NCI-H446 treated with DMSO at 0.1 percent for 48 hours (cell line): Measurements from ENCODE around the gene FSCN2.
A peak's percentile ranks its signal among the peaks of the same experiment; 100 is the strongest.

Source experiments
- DNase-seq: peaks from one replicate; lab custom pipeline; 2025; lab: John Stamatoyannopoulos, UW

Gene FSCN2

GRCh38 chr17:81489998-81490992, 37.9 kb upstream of the FSCN2 start:
- DNase-seq = no peak

DNA sequence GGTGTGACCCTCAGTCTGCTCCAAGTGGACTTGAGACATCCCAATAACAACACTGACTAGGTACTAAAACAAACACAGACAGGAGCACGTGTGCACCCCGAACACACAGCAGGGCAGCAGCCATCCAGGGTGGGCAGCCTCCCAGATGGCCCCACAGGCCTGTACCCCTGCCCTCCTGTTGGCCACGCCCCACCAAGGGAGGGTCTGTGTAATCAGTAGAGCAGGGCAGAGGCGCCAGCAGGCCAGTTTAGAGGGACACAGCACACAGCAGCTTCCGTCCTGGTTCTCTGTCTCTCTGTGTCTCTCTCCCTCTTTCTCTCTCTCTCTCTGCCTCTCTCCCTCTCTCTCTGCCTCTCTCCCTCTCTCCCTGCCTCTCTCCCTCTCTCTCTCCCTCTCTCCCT, 37.0 kb upstream of the FSCN2 start:
- DNase-seq = no peak

DNA sequence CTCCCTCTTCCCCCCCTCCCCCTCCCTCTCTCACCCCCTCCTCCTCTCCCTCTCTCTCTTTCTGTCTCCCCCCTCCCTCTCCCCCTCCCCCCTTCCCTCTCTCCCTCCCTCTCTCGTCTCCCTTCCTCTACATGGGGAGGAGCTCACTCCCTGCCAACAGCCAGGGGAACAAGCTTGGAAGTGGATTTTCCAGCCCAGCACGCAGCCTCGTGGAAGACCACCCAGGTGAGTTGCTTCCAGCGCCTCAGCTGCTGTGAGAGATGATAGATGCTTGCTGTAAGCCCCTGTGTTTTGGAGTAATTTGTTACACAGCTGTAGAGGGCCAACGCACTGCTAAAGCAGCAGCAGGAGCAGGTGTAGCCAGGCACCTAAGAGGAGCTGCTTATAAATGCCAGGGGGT, 36.4 kb upstream of the FSCN2 start:
- DNase-seq = no peak

GRCh38 chr17:81492202-81492601, 36.0 kb upstream of the FSCN2 start:
- DNase-seq = no peak

DNA sequence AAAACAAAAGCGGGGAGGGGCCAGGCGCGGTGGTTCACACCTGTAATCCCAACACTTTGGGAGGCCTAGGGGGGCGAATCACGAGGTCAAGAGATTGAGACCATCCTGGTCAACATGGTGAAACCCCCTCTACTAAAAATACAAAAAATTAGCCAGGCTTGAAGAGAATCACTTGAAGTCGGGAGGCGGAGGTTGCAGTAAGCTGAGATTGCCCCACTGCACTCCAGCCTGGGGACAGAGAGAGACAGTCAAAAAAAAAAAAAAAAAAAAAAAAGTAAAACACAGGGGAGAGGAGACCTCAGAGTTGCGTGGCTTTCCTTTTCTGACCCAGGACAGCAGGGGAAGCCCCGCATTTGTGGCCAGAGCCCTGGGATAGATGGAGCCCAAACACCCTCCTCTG, 35.5 kb upstream of the FSCN2 start:
- DNase-seq = no peak

DNA sequence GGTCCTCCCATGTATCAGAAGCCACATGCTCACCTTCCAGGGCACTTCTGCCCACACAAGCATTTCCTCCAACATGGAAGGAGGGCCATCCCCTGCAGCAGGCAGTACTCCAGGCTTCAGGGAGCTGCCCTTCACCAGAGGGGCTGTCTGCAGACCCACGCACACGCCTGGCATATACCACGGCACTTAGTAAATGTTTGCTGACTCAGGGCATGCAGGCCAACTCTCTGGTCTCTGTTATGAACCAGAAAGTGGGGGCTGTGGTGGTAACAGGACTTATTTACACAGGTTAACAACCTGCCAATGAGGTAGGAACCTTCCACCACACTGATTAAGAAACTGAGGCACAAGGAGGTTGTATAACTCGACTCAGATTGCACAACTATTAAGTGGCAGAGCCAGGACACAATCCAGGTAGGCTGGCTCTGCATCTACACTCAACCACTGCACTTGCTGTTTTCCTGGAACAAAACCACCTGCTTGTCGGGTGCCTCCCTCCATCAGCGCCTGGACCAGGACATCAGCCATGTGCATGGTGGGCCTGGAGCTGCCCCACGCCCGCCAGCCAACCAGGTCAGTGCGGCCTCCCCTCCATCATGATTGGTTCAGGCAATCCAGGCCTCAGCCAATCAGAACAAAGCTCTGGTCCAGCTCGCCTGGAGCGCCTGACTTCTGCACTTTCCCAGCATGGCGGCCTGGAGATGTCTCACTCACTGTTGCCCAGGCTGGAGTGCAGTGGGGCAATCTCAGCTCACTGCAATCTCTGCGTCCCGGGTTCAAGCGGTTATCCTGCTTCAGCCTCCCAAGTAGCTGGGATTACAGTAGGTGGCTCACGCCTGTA, 34.8 kb upstream of the FSCN2 start:
- DNase-seq = no peak

DNA sequence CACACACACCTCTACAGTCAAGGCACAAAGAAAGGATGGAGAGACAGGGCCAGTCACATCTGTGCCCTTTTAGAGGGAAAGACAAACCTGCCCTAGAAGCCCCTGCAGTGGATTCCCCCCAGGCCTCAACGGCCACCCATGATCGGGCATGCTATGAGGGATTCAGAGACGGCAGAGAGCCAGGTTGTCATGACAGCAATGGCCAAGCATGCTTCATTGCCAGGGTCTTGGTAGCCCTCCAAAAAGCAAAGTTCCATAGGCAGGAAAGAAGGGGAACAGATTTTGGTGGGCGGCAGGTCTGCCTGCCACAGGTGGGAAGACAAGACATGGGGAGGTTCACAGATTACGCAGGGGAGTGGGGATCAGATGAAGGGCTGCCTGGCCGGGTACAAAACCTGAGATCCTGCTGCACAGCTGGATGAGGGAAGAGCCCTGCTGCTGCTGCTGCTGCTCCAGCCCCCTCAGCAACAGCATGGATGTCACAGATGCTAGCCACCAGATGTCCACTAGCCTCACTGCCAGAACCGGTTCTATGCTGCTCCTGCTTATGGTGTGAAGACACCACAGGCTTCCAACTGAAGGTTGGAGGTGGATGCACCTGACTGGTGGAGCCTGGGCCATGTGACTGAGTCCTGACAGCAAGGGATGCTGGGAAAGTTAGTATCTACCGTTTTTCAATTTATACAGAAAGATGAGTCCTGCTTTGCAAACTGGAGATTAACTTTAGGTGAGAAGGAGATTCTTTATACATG, 33.4 kb upstream of the FSCN2 start:
- DNase-seq = peak; percentile 79

GRCh38 chr17:81498953-81499600, 29.1 kb upstream of the FSCN2 start:
- no peak for DNase-seq

DNA sequence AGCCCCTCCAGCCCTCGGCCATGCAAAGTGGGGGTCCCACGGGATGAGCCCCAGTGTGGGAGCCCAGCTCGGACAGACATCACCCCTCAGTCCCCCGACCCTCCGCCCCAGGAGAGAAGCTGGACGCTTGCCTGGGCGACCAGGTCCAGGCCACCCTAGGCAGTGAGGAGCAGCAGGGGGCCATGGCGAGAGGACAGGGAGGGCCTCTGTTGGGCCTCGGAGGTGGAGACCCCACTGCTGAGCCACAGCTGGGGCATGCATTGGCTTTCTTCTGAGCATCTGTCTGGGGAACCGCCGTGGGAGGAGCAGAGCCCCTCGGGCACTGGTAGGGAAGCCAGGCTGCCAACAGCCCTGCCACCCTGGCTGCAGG, 28.6 kb upstream of the FSCN2 start:
- no peak for DNase-seq

- no peak for DNase-seq
Measured at GRCh38 chr17:81500047-81500446, 28.1 kb upstream of the FSCN2 start.

- DNase-seq = no peak
Measured at GRCh38 chr17:81502471-81503017, 25.6 kb upstream of the FSCN2 start.

GRCh38 chr17:81503619-81504018, 24.6 kb upstream of the FSCN2 start:
- DNase-seq = no peak

DNA sequence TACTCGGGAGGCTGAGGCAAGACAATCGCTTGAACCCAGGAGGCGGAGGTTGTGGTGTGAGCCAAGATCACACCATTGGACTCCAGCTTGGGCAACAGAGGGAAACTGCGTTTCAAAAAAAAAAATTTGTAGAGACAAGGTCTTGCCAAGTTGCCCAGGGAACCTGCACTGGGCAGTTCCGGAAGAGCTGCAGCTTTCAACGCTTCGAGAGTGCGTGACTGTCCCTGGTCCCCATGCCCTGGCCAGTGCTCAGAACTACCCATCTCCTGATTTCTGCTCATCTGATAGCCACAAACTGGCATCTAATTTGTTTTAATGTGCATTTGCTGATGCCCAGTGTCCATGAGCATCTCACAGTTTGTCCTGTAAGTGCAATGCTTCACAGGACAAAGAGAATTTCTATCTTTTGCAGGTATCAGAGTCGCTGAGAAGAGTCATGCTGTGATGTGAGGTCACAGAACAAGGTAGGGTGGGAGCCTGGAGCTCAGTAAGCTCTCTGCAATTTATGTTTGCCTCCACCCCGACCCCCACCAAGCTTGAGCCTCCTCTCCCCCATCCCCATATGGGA, 19.5 kb upstream of the FSCN2 start:
- no peak for DNase-seq

DNA sequence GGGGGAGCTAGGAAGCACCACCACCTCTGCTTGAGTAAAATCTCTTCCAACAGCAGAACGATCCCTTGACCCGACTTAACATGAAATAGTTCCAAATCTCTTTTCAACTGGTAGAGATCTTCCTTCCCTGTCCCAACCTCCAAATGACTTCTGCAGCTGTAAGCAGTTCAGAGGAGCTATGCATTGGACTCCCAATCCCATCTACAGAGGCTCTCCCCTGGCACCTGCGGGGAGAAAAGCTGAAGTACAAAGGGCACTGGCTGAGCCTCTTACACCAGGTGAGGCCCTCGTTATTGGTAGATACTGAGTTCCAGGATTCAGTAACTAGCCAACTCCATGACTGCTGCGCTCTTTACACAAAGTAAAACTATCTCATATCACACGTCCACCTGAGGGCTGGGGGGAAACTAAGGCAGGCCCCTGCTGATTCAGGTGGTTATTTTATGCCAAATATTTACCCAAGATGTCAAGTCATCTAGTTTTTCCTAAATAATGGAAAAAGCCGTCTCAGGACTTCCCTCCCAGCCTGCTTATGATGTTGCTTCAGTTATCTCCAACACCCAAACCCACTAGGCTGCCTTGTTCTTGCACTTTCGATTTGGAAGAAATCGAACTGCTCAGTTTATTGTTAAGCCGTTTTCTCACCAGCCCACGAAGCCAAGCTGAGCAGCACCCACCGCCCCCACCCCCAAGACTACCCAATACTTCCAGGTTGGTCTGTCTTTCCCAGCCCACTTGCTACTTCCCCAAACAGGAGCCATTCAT, 18.8 kb upstream of the FSCN2 start:
- no peak for DNase-seq

DNA sequence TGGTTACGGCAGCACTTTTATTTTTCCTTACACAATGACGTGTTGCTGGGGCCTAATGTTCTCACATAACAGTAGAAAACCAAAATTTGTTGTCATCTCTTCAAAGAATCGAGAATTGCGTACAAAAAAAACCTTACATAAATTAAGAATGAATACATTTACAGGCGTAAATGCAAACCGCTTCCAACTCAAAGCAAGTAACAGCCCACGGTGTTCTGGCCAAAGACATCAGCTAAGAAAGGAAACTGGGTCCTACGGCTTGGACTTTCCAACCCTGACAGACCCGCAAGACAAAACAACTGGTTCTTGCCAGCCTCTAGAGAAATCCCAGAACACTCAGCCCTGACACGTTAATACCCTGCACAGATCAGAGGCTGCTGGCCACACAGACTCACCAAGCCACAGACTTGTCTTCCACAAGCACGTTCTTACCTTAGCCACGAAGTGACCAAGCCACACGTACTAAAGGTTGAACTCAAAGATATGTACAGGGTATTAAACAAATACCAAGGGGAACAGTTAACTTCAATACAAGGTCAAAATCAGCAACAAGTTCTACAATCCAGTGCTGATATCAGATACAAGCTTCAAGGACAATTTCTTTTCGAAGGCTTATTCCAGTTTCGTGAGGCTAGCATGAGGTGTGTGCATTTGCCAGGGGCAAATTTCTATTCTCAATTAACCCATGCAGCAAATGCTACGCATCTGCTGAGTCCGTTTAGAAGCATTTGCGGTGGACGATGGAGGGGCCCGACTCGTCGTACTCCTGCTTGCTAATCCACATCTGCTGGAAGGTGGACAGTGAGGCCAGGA, 18.0 kb upstream of the FSCN2 start:
- DNase-seq = no peak

DNA sequence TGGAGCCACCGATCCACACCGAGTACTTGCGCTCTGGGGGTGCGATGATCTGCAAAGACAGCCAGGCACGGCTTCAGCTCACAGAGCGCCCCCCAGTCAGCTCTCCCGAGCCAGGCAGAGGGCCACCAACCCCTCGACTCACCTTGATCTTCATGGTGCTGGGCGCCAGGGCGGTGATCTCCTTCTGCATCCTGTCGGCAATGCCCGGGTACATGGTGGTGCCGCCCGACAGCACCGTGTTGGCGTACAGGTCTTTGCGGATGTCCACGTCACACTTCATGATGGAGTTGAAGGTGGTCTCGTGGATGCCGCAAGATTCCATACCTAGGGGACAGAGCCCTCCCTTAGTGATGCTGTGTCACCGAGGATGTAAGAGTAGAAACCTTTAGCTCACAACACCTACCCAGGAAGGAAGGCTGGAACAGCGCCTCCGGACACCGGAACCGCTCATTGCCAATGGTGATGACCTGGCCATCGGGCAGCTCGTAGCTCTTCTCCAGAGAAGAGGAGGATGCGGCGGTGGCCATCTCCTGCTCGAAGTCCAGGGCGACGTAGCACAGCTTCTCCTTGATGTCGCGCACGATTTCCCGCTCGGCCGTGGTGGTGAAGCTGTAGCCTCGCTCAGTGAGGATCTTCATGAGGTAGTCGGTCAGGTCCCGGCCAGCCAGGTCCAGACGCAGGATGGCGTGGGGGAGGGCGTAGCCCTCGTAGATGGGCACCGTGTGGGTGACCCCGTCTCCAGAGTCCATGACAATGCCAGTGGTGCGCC, 17.2 kb upstream of the FSCN2 start:
- no peak for DNase-seq

DNA sequence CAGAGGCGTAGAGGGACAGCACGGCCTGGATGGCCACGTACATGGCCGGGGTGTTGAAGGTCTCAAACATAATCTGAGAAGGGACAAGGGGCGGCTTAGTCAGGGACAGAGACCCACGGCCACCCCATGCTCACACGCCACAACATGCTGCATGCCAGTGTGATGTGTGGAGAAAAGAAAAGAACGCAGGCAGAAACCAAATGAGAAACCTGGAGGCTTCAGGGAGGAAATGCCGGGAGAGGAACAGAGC, 16.7 kb upstream of the FSCN2 start:
- no peak for DNase-seq

GRCh38 chr17:81511804-81512561, 16.2 kb upstream of the FSCN2 start:
- DNase-seq = no peak
